OCI-LY3 (cell line): ENCODE data around the gene MIA2.

ENCODE experiments used
- H2AFZ ChIP-seq: fragments of 200-600, 300-600 bp; shearing (Covaris generic); 2 replicates; pipeline ENCODE4 v1.6.0; 2014; ENCODE audit warnings: antibody characterized with exemption, low read depth, low read length
- H3K27ac ChIP-seq: fragments of 200-600, 300-600 bp; sonication (generic); 2 replicates; pipeline ENCODE4 v1.5.1; 2014; ENCODE audit warnings: mild to moderate bottlenecking, low read length, moderate library complexity, mixed read lengths
- H3K27me3 ChIP-seq: fragments of 200-600, 300-600 bp; sonication (generic); 2 replicates; pipeline ENCODE4 v1.6.1; 2014; ENCODE audit warnings: low read depth, low read length, mixed read lengths
- H3K36me3 ChIP-seq: fragments of 200-600, 300-600 bp; sonication (generic); replicated peaks from 2 replicates; pipeline ENCODE3; 2014; ENCODE audit warnings: low read depth, low read length, mixed read lengths
- H3K4me1 ChIP-seq: fragments of 300-600, 200-600 bp; sonication (generic); 2 replicates; pipeline ENCODE4 v1.6.1; 2014; ENCODE audit warnings: low read length, mixed read lengths
- H3K4me2 ChIP-seq: fragments of 200-600, 300-600 bp; sonication (generic); 2 replicates; pipeline ENCODE4 v1.6.1; 2014; ENCODE audit warnings: low read length, mixed read lengths
- H3K4me3 ChIP-seq: fragments of 300-600, 200-600 bp; sonication (generic); 2 replicates; pipeline ENCODE4 v1.5.1; 2014; ENCODE audit warnings: antibody characterized with exemption, mild to moderate bottlenecking, low read length, moderate library complexity
- H3K79me2 ChIP-seq: fragments of 300-600, 200-600 bp; shearing (Covaris generic); 2 replicates; pipeline ENCODE4 v1.6.1; 2014; ENCODE audit warnings: mild to moderate bottlenecking, low read length, mixed read lengths
- H3K9ac ChIP-seq: fragments of 300-600, 200-600 bp; shearing (Covaris generic); 2 replicates; pipeline ENCODE4 v1.6.0; 2014; ENCODE audit warnings: mild to moderate bottlenecking, low read length, moderate library complexity
- H3K9me3 ChIP-seq: fragments of 200-600, 300-600 bp; shearing (Covaris generic); 2 replicates; pipeline ENCODE4 v1.6.1; 2014; ENCODE audit warnings: low read length, mixed read lengths; ENCODE audit not compliant: insufficient read depth
- H4K20me1 ChIP-seq: fragments of 200-600, 300-600 bp; sonication (generic); 2 replicates; pipeline ENCODE4 v1.6.1; 2016; ENCODE audit warnings: low read length, mixed read lengths; ENCODE audit not compliant: insufficient read depth
- EZH2phosphoT487 ChIP-seq: fragments of 200-600 bp; shearing (Covaris generic); IDR thresholded peaks from 2 replicates; pipeline ENCODE4 v1.6.1; 2018; ENCODE audit warnings: antibody characterized with exemption, mixed run types, low read depth
- TF ChIP-seq, protein P1 (sequence below): fragments of 200-600, 300-600 bp; sonication (generic); IDR thresholded peaks from 2 replicates; pipeline ENCODE4 v1.5.1; 2014; ENCODE audit warnings: antibody characterized with exemption, low read length, low read depth

The MIA2 gene

DNA sequence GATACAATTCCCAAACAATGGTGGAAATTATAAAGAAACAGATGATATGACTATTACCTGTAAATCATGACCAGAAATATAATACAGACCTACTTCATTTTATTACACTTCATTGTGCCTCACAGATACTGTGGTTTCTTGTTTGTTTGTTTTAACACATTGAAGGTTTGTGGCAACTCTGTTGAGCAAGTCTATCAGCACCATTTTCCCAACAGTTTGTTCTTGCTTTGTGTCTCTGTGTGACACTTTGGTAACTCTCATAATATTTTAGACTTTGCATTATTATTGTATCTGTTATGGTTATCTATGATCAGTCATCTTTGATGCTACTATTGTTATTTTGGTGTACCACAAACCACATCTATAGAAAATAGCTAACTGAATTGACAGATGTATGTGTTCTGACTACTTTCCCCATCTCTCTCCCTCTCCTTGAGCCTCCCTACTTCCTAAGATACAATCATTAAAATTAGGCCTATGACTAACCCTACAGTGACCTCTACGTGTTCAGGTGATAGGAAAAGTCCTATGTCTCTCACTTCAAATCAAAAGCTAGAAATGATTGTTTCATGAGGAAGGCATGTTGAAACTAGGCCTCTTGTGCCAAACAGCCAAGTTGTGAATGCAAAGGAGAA, 149.4 kb downstream of the MIA2 start:
- no peak overlapping the region for H2AFZ ChIP-seq
- H3K4me3 ChIP-seq, result no peak overlapping the region
- H3K27me3 ChIP-seq, result no peaks in the 10 kb centered on the region
- H4K20me1 ChIP-seq, result no peaks in the 10 kb centered on the region
- no peaks in the 10 kb centered on the region for H3K79me2 ChIP-seq
- H3K4me1 ChIP-seq, result peaks cover 10% of the 10 kb centered on the region; the same call in 1 of the 2 replicates
- TF ChIP-seq EZH2phosphoT487, result no peak
- TF ChIP-seq, protein P1, sequence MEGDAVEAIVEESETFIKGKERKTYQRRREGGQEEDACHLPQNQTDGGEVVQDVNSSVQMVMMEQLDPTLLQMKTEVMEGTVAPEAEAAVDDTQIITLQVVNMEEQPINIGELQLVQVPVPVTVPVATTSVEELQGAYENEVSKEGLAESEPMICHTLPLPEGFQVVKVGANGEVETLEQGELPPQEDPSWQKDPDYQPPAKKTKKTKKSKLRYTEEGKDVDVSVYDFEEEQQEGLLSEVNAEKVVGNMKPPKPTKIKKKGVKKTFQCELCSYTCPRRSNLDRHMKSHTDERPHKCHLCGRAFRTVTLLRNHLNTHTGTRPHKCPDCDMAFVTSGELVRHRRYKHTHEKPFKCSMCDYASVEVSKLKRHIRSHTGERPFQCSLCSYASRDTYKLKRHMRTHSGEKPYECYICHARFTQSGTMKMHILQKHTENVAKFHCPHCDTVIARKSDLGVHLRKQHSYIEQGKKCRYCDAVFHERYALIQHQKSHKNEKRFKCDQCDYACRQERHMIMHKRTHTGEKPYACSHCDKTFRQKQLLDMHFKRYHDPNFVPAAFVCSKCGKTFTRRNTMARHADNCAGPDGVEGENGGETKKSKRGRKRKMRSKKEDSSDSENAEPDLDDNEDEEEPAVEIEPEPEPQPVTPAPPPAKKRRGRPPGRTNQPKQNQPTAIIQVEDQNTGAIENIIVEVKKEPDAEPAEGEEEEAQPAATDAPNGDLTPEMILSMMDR, result no peak
- no peaks in the 10 kb centered on the region for H3K36me3 ChIP-seq
- H3K27ac ChIP-seq, result no peak overlapping the region
- no peaks in the 10 kb centered on the region for H3K9me3 ChIP-seq
- no peak overlapping the region for H3K9ac ChIP-seq
- H3K4me2 ChIP-seq, result no peak overlapping the region

DNA sequence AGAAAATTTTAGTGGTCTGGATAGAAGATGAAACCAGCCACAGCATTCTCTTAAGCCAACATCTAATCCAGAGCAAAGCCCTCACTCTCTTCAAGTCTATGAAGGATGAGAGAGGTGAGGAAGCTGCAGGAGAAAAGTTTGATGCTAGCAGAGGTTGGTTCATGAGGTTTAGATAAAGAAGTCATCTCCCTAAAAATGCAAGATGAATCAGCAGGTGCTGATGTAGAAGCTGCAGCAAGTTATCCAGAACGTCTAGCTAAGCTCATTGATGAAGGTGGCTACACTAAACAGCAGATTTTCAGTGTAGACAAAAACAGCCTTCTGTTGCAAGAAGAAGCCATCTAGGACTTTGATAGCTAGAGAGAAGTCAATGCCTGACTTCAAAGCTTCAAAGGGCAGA, 150.0 kb downstream of the MIA2 start:
- Histone ChIP-seq H3K4me1 (peaks cover 10% of the 10 kb centered on the region; the same call in 1 of the 2 replicates), H3K79me2 (no peaks in the 10 kb centered on the region), H3K27ac (no peak overlapping the region), H3K27me3 (no peaks in the 10 kb centered on the region), H3K36me3 (no peaks in the 10 kb centered on the region), H3K4me2 (no peak overlapping the region), H3K9me3 (no peaks in the 10 kb centered on the region), H2AFZ (no peak overlapping the region), H3K4me3 (no peak overlapping the region), H3K9ac (no peak overlapping the region), H4K20me1 (no peaks in the 10 kb centered on the region)
- TF ChIP-seq, protein P1, result no peak
- no peak for TF ChIP-seq EZH2phosphoT487

DNA sequence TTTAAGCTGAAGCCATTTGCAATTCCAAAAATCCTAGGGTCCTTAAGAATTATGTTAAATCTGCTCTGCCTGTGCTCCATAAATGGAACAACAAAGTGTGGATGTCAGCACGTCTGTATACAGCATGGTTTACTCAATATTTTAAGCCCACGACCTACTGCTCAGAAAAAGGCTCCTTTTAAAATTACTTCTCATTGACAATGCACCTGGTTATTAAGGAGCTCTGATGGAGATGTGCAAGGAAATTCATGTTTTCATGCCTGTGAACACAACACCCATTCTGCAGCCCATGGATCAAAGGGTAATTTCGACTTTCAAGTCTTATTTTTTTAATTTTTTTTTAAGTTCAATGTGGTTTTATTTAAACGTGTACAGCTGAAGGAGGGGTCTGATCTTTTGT, 150.5 kb downstream of the MIA2 start:
- no peaks in the 10 kb centered on the region for H4K20me1 ChIP-seq
- H3K36me3 ChIP-seq, result no peaks in the 10 kb centered on the region
- no peaks in the 10 kb centered on the region for H3K9me3 ChIP-seq
- H3K27me3 ChIP-seq, result no peaks in the 10 kb centered on the region
- H3K4me3 ChIP-seq, result no peak overlapping the region
- no peak overlapping the region for H2AFZ ChIP-seq
- no peaks in the 10 kb centered on the region for H3K79me2 ChIP-seq
- H3K4me2 ChIP-seq, result no peak overlapping the region
- no peak overlapping the region for H3K27ac ChIP-seq
- peaks cover 10% of the 10 kb centered on the region; the same call in 1 of the 2 replicates for H3K4me1 ChIP-seq
- no peak overlapping the region for H3K9ac ChIP-seq
- no peak for TF ChIP-seq EZH2phosphoT487
- TF ChIP-seq, protein P1, result no peak

GRCh38 chr14:39393289-39393688, 159.6 kb downstream of the MIA2 start:
- no peaks in the 10 kb centered on the region for H3K4me1 ChIP-seq
- H3K36me3 ChIP-seq, result peaks cover 7% of the 10 kb centered on the region
- no peak overlapping the region for H2AFZ ChIP-seq
- TF ChIP-seq, protein P1, result no peak
- no peak for TF ChIP-seq EZH2phosphoT487
- no peaks in the 10 kb centered on the region for H3K79me2 ChIP-seq
- H3K27ac ChIP-seq, result no peak overlapping the region
- H3K4me3 ChIP-seq, result no peak overlapping the region
- no peak overlapping the region for H3K9ac ChIP-seq
- no peaks in the 10 kb centered on the region for H3K9me3 ChIP-seq
- no peaks in the 10 kb centered on the region for H4K20me1 ChIP-seq
- no peak overlapping the region for H3K4me2 ChIP-seq
- H3K27me3 ChIP-seq, result no peaks in the 10 kb centered on the region
